Measurements from ENCODE around the gene ZNF581.
A peak's percentile ranks its signal among the peaks of the same experiment; 100 is the strongest.

ZNF581 gene

DNA sequence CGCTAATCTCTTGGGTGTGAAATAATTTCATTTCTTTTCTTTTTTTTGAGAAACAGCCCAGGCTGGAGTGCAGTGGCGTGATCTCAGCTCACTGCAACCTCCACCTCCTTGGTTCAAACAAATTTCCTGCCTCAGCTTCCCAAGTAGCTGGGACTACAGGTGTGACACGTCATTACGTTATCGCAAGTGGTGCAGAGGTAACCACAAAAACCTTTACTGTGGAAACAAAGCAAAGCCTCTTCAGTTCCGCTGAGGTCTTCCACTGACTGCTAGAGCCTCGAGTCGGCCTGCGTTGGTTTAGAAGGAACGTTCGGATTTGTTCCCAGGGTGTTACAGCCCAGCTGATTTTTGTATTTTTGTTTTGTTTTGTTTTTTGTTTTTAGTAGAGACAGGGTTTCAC is 17.1 kb upstream of the ZNF581 start:
- no peak for DNase-seq (ENCODE audit: low read depth)

DNA sequence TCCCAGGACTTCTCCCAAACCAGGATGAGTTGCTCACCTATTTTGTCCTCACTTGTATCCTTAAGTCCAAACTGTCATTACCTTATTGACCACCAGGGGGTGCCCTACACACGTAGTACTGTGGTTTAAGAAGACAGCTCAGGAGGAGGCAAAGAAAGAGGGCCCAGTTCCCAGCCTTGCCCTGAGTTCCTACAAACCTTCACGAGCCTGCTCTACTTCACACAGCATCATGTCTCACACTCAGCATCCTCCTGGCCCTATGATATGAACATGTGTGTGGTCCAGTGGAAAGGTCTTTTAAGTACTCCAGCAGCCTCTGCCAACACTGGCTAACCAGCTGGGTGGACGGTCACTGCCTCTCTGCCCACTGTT is 11.0 kb upstream of the ZNF581 start:
- DNase-seq (ENCODE audit: low read depth): peak; percentile 97

DNA sequence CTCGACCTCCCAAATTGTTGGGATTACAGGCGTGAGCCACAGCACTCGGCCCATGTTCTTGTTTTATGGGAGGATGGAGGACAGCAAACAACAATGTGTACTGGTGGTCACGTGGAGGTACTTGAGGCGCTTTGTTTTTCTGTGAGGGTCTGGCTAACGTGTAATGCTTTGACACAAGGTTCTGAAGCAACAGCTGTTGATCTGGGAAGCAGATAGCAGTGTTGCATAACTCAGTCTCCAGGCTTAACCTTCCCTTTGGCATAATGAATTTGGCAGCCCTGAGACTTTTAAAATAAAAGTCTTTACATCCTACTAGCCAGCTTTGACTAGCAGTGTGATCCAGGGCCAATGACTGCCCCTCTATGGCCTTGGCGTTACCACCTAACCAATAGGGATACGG is 9.6 kb upstream of the ZNF581 start:
- no peak for DNase-seq (ENCODE audit: low read depth)

DNA sequence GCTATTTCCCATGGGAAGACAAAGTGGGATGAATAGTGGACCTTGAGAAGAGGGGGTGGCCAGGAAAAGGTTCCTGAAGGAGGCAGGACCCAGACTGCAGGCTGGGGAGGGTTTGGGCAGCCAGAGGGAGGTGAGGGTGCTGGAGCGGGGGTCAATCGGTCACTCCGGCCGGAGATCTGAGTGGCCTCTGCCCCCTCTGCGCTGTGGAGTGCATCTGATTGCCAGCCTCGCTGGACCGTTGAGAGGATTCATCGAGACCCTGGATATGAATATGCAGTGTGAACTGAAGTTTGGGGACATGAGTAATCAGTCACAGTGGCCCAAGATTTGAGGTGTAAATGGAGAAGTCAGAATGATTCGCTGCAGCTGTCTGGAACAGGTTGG is 8.1 kb upstream of the ZNF581 start:
- no peak for DNase-seq (ENCODE audit: low read depth)

DNA sequence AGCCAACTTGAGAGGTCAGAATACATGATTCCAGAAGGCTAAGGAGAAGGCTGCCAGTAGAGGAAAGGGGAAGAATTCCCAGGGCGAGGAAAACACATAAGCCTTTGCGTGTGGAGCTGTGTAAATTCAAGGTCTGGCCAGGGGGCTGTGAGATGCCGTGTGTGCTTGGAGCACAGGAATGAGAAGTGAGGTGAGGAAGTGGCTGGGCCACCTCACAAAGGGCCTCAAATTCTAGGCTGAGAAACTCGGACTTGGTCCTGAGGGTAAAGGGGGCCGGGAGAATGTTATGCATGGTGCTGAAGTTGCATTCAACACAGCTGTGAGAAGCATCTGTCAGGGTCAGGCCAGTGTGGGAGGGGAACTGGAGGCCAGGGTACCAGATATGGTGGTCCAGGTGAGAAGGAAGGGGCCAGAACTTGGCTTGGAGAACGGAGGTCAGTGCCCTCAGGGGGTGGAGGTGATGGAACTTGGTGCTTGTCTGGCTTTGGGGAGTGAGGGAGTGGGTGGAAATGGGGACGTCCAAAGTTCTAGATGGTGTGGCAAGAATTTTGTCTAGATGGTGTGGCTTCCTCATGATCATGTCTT is 7.5 kb upstream of the ZNF581 start:
- DNase-seq (ENCODE audit: low read depth): no peak

DNA sequence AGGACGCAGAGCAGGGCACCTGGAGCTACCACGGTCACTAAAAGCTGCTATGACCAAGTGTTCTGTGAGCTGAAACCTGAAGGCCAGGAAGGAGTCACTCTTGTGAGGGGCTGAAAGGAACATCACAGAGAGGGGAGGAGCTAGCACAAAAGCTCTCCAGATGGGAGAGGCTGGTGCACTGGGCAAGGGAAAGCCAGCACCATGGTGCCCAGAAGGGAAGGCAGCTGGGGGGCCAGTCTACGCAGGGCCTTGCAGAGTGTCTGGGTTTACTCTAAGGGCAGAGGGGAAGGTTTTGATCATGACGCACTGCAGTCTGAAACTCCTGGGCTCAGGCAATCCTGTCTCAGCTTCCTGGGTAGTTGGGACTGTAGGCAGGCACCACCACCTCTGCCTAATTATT is 6.7 kb upstream of the ZNF581 start:
- no peak for DNase-seq (ENCODE audit: low read depth)

DNA sequence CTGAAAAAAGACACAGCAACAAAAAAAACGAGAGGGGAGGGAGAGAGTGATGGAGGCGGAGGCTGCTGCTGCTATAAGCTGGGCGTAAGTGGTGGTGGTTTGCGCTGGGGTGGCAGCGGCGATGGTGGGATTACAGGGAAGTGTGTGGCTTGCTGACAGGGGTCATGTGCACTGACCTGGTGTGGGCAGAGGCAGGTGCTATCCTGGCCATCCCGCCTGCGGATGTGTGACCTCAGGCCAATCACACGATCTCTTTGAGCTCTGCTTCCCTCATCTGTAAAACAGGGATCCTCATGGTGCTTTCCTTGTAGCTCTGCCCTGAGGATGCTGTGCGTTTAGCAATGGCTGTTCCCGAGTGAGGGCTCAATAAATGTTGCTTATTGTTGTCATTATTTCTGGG is 5.9 kb upstream of the ZNF581 start:
- DNase-seq (ENCODE audit: low read depth): no peak

DNA sequence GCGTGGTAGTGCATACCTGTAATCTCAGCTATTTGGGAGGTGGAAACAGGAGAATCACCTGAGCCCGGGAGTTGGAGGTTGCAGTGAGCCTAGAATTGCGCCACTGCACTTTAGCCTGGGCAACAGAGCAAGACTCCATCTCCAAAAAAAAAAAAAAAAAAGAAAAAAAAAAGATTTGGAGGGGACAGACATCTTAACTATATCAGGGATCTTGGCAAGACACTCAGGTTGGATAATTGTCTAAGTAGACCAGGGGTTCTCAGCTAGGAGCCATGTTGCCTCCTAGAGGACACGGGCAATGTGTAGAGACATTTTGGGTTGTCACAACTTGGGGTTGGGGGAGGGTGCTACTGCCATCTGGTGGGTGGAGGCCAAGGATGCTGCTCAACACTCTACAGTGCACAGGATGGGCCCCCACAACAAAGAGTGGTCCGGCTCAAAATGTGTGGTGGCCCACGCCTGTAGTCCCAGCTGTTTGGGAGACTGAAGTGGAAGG is 4.5 kb upstream of the ZNF581 start:
- DNase-seq (ENCODE audit: low read depth): no peak

DNA sequence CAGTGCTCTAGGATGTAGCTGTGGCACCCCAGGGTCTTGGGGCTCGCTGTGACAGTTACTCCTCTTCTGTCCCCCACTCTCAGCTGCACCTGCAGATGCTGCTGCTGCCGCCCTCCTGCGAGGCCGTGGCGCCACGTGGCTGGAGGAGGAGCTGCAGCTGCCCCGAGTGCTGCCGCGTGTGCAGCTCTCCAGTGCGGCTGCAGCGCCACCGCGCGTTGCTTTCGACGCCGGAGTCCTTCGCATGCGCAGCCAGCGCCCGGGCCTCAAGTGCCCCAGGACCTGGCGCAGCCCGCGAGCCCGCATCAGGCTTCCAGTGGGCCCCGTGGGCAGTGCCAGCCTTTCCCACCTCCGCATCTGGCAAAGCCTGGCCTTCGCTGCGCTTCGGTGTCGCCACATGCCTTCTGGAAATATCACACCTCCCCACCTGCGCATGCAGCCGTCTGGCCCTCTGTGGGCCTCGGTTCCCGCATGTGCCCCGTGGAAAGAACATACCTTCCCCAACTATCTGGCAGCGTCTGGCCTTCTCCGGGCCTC is 3.3 kb upstream of the ZNF581 start:
- DNase-seq (ENCODE audit: low read depth): no peak

DNA sequence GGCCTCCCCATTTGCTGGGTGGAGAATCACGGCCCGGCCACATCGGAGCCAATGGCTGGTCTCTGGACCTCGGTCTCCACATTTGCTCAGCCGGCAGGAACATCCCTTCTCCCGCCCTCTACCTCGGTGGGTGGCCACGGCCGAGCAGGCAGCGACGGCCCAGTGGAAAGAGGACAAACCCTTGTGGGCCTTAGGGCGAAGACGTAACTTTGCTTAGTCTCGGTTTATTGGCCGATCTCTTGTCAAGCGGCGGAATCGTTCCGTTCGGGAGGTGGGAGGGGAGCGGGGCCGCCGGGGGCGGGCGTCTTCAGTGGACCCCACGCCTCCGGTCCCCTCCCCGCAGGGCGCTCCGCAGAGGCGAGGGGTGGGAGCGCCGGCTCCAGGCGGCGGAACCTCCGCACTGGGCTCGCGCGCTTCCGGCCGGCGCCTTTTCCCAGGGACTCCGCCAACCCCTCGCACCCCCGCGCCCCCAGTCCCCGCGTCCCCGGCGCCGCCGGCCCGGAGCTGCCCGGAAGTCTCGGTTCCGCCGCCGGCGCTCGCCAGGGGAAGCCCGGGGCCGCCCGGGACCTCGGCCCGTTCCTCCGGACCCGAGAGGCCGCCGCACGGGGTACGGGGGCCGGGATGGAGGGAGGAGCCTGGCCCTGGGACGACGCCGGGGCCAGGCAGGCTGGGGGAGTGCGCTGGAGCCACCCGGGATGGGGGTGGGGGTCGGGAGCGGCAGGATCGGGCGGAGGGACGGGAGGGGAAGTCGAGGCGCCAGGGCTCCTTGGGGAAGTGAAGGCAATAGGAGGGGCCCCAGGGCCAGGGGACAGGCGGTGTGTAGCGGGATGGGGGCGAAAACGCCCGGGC is 2.6 kb upstream of the ZNF581 start, which contains the start of gene ZNF580:
TSS of gene ZNF580 (plus strand) at position 426 of the 849 bp plus-strand sequence. CDS start 1,507 bp downstream, outside the sequence.
- DNase-seq (ENCODE audit: low read depth): peak; percentile 61

DNA sequence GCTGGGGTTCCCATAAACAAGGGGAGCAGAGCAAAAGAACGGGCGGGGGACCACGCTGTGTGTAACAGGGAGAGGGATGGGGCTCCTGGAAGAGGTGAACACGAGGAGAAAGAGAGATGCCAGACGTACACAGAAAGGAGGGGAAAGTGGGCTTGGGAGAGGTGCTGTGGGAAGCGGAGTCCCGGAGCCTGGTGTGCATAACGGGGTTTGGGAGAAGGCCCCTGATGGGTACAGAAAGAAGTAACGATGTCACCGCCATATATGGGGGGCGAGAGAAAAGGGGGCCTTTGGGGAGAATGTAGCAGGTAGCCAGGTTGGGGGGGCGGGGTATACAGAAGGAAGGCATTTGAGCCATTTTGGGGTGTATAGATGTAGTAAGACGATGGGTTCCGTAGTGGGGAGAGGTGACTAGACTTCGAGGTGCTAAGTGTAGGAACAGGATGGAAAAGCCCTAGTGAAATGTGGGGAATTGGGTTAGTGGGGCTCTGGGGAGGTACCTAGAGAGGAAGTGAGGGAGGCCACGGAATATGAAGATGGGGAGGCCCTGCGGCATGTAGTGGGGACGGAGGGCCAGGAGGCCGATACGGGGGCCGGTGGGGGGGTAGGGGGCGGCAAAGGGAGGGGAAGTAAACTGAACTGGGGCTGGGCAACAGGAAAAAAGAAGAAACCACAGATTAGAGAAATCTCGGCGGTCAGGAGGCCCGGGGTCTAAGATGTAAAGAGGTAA is 1.9 kb upstream of the ZNF581 start:
- no peak for DNase-seq (ENCODE audit: low read depth)

DNA sequence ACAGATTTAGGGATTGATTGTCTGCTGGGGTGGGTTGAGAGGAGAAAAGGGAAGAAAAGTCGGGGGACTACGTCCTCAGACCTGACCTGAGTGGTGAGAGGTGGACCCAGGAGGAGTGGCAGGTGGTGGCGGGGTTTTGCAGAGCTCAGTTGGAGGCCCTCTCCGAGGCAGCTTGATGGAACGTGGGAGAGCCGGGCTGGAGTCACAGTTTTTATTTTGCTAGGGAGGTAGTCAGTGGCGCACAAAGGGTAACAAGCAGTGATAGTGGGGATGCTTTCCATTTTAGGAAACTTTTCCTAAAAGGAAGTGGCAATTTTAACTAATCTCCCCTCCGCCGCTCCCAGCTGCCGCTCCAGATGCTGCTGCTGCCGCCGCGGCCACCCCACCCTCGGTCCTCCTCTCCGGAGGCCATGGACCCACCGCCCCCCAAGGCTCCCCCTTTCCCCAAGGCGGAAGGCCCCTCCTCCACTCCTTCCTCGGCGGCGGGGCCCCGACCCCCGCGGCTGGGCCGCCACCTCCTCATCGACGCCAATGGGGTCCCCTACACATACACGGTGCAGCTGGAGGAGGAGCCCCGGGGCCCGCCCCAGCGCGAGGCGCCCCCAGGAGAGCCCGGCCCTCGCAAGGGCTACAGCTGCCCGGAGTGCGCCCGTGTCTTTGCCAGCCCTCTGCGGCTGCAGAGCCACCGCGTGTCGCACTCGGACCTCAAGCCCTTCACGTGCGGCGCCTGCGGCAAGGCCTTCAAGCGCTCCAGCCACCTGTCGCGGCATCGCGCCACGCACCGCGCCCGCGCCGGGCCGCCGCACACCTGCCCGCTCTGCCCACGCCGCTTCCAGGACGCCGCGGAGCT is 1.1 kb upstream of the ZNF581 start:
- no peak for DNase-seq (ENCODE audit: low read depth)

DNA sequence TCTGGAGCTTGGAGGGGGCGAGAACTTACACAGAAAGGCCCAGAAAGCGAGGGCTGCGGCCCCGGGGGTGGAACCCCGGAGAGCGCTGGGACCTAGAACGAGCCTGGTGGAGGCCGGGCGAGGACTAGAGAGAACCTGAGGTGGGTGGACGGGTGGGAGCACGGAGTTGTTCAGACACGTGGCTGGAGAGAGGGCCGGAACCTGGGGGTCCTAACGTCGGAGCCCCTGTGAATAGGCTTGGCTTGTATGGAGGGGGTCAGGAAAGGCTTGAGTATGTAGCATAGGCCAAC is 383 bp downstream of the ZNF581 start:
- no peak for DNase-seq (ENCODE audit: low read depth)

DNA sequence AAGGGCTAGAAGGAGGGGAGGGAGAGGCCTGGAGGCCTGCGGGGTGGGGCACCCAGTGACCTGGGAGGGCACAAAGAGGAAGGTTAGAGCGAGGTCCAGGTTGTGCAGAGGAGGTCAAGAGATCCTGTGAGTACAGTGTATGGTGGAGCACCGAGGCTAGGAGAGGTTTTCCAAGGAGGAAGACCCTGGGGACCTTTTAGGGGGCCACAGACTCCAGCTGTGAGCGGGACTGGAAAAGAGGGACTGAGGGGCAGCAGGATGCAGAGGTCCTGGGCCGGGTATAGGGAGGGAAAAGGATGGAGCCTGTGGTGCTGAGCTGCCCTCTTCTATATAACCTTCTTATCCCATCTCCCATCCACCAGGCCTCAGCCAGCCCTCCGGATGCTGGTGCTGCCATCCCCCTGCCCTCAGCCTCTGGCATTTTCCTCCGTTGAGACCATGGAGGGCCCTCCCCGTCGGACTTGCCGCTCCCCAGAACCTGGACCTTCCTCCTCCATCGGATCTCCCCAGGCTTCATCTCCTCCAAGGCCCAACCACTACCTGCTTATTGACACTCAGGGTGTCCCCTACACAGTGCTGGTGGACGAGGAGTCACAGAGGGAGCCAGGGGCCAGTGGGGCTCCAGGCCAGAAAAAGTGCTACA is 863 bp downstream of the ZNF581 start:
- DNase-seq (ENCODE audit: low read depth): no peak

DNA sequence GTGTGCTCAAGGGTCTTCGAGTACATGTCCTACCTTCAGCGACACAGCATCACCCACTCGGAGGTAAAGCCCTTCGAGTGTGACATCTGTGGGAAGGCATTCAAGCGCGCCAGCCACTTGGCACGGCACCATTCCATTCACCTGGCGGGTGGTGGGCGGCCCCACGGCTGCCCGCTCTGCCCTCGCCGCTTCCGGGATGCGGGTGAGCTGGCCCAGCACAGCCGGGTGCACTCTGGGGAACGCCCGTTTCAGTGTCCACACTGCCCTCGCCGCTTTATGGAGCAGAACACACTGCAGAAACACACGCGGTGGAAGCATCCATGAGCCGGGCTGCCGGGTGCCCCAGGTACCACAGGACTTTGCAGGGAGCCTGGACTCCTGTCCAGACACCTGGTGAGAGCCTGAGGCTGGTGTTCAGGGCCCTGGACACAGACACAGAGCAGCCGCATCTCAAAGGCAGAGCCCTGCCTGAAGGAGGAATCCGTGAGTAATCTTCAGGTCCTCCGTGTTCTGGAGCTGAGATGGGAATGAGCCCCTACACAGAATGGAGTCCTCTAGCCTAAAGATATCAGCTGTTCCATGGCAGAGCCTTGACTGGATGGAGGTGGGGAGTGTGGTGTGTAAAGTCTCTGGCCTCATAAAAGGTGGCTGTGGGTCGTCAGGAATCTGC is 1.5 kb downstream of the ZNF581 start:
- no peak for DNase-seq (ENCODE audit: low read depth)

DNA sequence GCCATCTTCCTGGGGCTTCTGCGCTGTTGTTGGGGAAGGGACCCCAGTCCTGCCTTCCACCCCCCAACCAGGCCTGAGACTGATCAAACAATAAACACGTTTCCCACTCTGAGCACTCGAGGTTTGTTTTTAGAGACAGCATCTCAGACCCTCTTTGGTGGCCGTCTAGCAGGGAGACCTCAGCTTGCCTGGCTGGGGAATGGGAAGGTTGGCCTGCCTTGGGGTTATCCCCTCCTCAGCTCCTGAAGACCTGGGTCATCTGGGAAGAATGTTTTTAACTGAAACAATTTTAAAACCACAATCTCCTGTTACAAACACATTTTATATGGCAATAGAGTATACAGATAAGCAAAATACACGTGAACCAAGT is 2.0 kb downstream of the ZNF581 start:
- no peak for DNase-seq (ENCODE audit: low read depth)

DNA sequence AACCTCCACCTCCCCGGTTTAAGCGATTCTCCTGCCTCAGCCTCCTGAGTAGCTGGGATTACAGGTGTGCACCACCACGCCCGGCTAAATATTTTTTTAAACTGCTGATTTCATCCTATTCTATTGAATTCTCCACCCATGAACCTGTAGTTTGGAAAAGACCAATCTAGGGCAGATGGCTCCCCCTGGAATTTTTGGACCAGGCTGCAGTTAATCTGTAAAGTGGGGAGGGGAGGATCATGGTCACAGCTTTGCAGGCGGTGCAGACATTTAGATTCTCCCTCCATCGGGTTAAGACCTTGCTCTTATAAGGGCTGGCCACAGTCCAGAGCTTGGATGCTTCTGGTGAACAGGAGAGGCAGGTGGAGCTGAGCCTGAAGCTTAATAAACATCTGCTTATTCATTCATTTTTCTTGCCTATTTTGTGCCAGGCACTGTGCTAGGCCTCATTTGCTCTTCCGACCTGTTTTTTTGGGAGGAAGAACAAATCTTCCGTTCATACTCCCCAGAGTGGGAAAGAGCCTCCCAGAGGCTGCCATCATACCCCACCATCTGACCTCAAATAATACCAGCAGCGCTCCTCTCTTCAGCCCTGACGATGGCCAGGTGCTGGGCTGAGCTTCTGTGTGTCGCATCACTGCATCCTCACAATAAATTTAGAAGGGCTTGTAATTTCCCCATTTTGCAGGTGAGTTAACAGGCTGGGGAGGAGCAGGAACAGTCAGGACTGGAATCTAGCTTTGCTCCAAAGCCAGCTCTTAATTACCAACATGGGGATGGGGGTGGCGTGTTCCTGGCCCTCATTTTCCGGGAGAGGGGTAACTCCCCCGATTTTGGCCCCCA is 3.7 kb downstream of the ZNF581 start:
- no peak for DNase-seq (ENCODE audit: low read depth)

DNA sequence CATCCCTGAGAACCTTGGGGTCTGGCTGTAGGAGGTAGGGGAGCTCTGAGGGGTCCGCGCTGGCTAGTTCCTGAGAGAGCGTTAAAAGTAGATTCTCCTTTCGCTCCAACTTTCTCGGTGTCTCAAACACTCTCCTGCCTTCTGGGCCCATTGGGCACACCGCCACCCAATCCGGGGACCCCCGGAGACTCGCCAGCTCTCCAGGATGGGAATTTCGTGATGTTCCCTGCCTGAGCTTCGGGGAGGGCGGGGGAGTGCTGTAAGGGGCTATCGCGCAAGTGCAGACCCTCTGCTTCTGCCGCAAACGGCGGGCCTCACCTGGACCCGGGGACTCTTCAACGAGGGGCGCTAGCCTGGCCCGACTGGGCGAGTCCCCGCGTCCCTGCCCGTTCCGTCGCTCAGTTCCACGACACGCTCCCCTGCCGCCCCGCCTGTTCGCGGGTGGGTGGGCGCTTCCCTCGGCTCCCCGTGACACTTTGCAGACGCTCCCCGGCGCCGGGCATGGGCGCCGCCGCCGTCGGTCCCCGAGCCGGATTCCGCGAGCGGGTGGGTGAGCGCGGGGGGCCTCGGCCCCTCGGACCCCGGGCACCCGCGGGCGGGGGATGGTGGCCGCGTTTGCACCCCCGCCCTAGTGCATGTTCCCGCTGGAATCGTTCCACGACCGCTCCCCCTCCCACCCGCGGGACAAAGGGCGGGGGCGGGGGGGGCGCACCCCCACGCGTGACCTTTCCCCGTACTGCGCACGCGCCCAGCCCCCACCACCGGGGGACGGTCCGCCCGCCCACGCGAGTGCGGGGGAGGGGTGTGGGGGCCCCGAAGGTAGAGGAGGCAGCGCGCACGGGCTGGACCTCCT is 4.5 kb downstream of the ZNF581 start, which contains the start of gene CCDC106:
TSS of gene CCDC106 (plus strand) at position 481 of the 853 bp plus-strand sequence. CDS start 835 bp downstream, outside the sequence.
- DNase-seq (ENCODE audit: low read depth): peak; percentile 27

Data from fibroblast of the conjunctiva (primary cell).